Stimulated activated CD8-positive, alpha-beta memory T cell treated with anti-CD3 and anti-CD28 coated beads, Interleukin-7, amount 100 ng/mL, for 24 hours (primary cell): Measurements from ENCODE around the gene CWC27.

ENCODE experiments used
- DNase-seq: peaks from one replicate; pipeline ENCODE4 v3.0.0-alpha.2; 2020; ENCODE audit warnings: low read depth

CWC27 gene

DNA sequence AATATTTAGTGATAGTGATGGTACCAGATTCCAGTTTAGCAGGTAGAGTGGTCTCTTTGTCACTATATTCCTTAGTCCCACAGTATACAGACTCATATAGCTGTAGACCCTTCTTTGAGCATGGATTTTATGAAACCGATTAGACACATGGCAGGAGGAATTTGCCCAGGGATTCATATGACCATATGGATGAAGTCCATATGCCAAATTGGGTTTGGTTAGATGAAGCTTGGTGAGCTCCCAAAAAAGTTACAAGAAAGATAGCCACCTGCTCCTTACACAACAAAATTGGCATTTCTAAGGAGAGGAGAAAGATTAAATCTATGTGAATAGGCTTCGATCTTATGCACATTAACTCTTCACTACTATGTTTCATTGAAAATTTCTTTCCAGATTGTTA, 211.4 kb downstream of the CWC27 start:
- DNase-seq: no peak

DNA sequence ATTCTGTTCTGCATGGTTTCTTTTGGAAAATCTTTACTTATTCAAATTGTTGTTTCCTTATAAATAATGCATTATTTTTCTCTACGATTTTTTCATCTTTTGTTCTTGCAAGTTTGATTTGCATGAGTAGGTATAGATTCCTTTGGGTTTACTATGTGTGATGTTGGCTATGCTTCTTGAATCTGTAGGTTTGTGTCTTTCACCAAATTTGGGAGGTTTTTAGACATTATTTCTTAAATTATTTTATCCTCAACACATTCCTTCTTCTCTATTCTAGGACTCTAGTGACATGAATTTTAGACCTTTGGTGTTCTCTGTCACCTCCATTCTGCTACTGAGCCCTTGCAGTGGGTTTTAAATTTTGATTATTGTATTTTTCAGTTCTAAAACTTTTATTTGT, 219.0 kb downstream of the CWC27 start:
- DNase-seq: no peak

DNA sequence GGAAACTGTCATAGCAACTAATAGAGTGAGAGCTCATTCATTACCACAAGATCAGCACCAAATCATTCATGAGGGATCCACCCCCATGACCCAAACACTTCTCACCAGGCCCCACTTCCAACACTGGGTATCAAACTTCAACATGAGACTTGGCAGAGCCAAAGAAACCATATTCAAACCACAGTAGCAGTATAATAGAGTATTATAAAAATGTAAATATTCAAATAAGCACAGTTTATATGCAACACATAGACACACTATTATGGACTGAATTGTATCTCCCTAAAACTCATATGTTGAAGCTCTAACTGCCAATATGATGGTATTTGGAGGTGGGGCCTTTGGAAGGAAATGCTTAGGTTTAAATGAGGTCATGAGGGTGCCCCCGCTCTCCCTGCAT, 240.5 kb downstream of the CWC27 start:
- no peak for DNase-seq

DNA sequence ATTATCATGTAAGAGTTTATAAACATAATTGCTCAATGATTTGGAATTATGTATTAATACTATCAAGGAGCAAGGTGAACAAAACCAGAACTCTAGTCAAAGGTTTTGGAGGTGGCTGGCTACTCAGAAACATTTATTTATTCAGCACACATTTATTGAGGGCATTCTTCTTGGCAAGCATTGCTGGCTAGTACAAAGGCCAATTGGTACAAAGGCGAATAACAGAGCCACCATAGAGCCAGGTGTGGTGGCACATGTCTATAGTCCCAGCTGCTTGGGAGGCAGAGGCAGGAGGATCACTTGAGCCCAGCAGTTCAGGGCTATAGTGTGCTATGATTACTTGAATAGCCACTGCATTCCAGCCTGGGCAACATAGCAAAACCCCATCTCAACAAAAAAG, 242.1 kb downstream of the CWC27 start:
- no peak for DNase-seq

DNA sequence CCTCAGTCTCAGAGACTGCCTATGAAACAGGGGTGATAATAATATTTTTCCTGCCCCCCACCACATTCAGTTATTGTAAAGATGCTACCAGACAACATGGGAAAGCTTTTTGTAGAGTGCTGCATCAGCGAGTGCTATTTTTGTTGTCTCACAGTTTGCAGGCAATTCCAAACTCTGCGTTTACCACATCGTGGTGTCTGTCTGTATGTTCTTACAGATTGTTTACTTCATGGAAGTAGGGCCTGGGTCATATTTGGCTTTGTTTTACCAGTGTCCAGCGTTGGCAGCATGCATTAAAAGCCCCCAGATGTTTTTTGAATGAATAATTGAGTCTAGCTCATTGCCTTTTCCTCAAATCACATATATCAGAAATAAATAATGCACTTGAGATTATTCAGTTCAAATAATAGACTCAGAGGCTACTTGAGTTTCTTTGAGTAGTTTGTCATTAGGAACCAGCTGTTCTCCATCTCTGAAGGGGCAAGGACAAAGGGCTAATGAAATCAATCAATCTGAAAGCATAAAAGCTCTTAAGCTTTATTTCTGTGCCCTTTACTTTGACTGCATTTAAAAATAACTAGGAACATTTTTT, 243.7 kb downstream of the CWC27 start:
- no peak for DNase-seq

DNA sequence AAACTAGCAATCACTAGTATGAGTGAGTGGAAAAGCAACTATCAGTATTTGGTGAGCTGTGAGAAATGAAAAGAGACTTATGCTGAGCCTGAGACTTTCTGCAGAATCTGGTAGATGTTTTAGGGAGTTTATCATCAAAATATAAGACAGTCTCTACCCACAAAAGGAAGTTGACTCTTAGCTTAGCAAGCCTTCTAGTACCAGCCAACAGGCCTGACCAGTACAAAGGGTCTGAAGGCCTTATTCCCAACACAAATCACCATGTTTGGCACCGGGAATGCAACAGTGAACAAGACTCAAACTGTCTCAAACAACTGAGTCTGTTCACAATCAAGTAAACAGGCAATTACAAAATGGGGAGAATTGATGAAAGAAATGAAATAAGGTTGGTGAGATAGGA, 244.4 kb downstream of the CWC27 start:
- no peak for DNase-seq

DNA sequence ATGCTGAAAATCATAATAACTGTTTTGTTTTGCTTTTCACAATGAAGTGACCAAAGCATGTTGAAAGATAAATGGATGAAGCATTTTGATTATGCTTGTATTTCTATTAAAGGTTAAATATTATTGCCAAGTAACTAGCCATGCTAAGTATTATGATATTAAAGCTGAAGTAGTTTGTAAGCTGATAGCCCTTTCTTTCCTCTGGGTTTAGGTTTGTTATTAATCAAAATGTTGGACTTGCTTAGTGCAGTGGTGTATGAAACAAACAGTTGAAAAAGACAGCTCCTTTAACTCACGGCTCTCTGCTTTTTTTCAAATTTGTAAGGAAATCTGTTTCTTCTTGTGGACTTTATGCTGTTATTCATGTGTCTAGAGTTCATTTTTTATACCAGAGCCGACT, 246.0 kb downstream of the CWC27 start:
- DNase-seq: no peak

DNA sequence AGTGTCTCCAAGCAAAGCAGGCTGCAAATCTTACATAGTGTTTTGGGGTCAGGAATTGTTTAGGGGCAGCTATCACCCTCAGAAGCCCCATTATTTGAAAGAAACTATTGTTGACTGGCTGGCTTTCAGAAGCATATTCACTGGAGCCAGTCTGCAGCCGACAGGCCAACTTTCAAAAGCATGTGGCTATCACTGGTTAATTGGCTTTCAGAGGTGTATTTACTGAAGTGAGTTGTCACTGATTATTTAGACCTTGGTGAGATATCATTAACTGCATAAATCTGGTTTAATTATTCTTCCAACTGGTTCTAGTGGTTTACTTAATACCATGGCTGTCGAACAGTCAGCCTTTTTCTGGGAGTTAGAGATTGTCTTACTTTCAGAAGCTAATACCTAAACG, 247.0 kb downstream of the CWC27 start:
- DNase-seq: no peak

DNA sequence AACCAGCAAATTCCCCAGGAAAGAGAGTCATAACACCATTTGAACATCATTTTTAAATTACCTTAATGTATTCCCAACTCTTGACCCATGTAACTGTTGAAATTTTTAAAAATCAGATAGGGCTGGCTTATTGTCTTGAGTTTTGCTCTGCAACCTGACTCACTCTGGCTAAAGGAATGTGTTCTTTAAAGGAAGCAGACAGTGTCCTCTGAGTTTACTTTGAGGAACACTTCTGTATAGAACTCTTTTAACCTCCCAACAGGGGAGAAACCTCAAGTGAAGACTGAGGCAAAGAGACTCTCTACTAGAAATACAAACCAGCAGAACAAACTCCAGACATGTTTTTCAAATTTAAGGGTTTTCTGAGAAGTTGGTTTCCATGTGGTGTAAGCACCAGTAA, 248.9 kb downstream of the CWC27 start:
- no peak for DNase-seq

DNA sequence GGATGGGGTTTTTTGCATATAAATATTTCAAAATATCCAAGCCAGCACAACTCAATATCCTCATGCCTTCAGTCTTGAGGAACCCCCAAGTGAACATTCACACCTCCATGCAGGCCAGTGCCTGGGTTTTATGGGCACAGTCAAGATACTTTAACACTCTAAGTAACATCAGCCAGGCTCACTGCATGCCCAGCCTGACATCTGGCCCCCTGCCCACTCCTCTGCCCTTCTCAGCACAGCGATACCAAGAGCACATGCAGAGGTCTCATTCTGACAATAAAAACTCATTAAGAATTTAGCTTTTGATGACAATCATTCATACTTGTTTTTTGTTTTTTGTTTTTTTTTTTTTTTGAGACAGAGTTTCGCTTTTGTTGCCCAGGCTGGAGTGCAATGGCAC, 250.0 kb downstream of the CWC27 start:
- DNase-seq: no peak

DNA sequence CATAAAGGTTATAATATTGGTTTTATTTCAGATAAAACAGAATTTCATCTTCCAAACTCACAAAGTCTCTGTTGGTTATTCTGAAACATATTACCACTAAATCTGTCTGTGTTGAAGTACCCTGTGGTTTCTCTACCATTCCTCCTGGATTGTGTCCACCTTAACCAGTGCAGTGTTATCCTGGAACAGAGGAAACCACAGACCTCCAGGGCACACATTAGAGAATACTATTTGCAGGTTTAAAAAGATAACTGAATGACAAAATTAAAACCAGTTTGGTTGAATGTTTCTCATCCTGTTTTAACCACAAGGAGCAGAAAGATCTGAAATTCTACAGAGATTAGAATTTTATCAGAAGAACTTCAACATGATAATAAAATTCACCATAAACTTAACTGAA, 251.8 kb downstream of the CWC27 start:
- DNase-seq: no peak

DNA sequence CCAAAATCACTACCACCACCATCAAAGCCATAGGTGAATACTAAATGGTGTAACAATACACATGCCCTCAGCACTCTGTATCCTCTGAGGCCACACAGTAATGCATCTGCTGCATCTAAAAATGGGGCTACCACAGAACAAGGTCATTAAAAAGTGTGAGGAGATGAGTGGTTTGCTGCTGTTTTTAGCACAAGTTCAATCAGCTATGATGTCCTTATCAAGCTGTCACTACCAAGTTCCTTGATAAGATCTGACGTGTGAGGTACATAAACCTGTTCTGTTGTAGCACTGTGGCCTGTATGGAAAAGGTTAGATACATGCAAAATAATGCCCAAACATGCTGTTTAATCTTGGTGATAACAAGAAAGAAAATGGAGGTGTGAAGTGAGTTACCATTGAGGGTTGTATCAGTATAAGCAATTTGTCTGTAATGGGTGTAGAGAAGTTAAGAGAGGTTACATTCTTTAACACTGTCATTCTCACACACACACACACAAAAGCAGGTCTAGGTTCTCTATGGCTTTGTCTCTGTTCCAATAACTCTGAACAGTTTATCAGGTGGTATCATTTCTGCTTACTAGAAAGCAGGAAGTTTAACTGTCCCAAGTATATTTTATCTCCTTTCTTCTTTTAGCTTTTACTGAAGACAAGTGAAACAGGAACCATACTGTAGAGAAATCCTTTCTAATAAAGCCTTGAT, 252.9 kb downstream of the CWC27 start:
- no peak for DNase-seq

DNA sequence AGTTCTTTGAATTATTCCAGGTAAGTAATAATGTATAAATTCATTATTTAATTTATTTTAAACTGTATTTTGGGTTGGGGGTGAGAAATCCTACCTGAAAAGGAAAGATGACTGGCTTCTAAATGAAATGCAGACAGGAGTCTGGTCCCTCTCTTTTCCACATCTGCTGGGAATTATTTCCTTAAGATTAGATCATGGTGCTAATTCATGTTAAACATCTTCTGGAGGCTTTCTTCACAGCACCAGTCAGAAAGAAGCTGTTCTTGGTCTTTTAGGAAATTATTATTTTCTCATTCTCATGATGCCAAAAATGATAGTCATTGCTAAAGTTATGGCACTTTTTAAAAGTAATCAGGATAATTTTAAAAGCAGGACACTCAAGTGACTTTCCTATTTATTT, 254.2 kb downstream of the CWC27 start:
- no peak for DNase-seq

DNA sequence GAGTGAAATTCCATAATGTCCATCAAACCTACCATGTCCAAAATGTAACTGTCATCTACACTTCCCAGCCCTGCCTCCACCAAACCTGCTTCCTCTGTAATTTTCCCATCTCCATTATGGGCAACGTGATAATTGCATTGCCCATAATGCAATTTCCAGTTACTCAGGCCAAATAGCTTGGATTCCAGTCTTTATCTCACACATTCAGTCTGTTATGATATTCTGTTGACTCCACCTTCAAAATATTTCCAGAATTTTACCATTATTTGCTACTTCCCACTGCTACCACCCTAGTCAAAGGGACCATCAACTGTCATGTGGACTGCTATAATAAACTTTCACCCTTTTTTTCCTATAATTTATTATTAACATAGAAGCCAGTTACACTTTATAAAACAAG, 256.0 kb downstream of the CWC27 start:
- DNase-seq: no peak

DNA sequence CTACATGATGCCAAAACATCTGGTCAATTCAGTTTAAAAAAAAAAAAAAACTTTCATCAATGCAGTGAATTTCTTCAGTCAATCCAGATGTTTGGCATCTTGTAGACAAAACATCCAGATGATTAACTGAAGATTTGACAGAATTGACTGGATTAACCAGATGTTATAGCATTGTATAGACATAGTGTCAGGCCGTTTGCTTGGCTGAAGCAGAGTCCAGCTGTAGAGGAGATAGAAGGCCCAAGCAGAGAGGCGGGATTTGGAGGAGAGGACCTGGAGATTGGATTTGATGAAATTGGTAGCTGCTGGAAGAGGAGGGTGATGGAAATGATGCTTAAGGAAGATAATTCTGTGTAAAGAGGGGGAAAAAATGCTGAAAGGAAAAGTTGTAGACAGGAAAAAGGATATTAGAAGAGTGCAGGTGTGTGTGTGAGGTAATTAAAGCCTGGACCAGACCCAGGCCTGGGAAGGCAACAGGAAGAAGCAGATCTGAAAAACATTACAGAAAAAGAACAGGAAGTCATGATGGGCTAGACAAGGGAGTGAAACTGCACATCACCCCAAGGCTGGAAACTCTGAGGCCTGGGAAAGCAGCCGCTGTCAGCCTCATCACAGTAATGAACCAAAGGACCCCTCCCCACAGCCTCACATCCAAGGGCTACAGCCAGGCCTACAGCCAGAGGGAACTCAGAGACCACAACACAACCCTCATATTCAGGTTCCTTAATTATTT, 258.3 kb downstream of the CWC27 start:
- no peak for DNase-seq

DNA sequence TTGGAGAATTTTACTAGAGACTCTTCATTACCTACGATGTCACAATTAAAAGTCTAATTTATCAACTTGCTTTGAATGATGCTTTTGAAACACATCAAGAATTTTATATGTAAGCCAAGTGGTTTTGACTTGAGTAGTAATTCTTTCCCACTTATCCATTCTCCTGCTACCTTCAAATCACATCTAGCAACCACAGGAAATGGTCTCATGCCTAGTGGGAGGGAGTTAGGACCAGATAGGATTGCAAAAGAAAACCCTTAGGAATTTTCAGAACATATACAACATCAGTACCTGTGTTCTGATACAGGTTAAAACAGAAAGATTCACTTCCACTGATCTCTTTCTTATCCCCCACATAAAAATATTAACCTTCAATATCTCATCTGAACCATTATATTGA, 260.4 kb downstream of the CWC27 start:
- DNase-seq: no peak

DNA sequence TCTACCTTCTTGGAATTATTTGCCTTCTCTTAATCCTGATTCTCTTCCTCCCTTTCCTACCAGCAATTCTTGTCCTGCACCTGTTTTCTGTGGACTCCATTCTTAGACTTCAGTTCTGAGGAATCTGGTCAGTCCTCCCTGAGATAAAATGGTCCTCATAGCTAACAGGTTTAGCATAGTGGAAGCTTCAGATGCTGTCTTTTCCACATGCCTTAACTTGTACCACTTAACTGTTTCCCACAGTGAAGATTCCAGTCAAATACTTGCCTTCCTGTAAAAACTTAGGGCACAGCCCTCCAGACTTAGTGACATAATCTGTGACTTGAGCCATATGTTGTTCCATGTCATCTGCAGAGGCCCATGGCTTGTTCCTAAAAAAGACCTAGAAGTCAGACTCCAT, 261.3 kb downstream of the CWC27 start:
- no peak for DNase-seq

DNA sequence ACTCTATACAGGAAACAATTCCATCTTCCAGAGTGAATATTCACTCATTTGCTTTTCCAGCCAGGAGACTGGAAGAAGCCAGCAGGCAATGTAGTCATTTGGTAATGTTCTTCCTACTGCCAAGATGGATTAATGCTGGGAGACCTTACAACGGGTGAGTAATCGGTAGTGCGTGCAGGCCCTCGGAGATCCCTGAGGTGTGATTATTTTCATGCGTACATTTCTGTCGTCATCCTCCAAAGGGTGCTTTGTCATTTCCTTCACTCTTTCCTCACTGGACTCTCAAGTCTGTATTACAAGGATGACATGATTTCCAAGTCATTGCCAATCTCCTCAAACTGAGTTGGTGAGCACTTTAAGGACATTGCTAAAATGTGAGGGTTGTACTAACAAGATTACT, 263.5 kb downstream of the CWC27 start:
- DNase-seq: no peak

DNA sequence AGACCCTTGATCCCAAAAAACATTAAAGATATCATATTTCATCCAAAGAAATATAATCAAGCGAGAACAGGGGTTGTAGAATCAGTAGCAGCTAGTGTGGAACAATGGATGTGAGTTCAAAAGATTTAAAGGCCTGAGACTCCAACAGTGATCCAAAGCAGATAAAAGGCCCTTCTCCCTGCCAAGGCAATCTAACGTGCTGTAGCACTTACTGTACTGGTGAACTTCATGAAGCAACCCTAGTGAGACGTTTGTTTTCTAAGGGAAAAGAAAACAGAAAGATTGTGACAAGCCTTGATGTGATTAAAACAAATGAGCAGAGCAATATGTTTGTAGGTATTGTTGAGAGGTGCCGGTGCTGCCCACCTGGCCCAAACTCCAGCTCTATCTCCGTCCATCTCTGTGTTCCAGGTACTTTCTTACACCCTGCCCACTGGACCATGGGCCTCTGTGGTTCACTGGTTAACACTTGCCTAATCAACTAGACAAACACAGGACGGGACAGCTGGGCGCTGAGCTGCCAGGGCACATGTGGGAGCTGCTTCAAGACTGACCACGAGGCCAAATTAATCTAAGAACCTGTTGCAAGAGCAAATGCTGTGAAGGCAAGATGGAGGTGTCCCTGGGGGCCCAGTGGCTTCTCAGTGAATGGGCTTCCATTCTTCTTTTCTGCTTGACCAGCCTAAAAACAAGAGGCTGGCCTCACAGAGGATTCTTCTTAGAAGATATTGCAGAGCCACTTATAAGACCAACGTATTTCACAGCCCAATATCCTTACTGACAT, 265.5 kb downstream of the CWC27 start:
- no peak for DNase-seq

DNA sequence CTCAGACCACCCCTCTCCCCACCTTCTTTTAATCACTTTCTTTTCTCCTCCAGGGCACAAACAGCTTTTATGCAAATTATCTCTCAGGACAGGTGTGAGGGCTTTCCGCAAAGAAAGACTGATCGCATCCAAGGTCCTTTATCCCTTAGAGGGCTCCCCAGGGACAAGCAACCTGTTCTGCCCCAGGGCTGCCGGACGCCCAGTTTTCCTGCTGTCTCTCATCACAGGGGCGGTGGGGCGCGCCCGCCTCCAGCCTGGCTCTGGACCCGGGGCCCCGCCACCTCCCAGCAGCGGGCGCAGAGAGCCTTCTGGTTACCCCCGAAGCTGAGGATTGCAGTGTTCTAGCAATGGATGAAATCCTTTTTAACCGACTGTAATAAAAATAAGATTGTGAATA, 266.1 kb downstream of the CWC27 start:
- DNase-seq: no peak

DNA sequence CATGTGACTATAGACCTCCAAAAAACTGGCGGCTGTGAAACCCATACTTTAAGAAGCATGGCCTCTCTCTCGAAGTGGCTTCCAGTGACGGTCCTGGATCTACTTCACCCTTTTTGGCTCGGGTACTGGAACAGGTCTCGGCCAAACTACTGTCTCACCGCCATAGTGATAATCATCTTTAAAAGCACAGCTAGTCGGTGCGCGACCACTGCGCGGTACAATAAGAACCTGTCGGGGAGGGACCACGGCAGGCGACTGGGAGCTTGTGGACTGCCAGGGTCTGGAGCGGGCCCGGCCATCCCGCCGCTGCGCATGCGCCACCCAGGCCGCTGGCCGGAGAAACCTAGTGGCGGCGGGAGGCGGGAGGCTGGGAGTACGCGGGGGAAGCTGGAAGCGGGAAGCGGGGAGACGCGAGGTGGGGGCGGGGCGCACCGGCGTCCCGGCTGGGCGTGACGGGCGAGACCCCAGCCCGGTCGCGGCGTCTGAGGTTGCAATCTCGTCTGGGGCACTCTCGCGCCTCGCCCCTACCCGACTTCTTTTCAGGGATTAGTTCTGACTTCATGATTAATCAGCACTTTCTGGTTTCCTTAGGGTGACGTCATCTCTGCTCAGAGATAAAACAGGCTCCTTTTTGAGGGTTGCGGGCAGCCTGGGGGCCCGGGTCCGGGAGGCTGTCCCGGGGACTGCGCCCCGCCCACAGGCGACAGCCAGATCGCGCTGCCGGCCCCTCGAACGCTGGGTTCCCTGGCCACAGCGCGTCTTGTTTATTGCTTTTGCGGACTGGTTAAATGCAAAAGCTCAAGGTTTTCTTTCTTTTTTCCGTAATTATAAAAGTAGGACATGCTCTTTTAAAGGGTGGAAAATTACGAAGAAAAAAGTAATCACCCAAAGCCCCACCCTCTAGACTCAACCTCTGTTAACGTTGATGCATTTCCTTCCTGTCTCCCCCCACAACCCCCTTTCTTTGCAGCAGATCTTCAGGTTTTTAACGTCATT, 266.8 kb downstream of the CWC27 start:
- DNase-seq: peak; percentile 58
